AML-193 (cell line): ENCODE data around the gene HACL1.

Source experiments
- DNase-seq, 2 experiments: peaks; one replicate each; lab custom pipeline; 2025; lab: John Stamatoyannopoulos, UW

The HACL1 gene

DNA sequence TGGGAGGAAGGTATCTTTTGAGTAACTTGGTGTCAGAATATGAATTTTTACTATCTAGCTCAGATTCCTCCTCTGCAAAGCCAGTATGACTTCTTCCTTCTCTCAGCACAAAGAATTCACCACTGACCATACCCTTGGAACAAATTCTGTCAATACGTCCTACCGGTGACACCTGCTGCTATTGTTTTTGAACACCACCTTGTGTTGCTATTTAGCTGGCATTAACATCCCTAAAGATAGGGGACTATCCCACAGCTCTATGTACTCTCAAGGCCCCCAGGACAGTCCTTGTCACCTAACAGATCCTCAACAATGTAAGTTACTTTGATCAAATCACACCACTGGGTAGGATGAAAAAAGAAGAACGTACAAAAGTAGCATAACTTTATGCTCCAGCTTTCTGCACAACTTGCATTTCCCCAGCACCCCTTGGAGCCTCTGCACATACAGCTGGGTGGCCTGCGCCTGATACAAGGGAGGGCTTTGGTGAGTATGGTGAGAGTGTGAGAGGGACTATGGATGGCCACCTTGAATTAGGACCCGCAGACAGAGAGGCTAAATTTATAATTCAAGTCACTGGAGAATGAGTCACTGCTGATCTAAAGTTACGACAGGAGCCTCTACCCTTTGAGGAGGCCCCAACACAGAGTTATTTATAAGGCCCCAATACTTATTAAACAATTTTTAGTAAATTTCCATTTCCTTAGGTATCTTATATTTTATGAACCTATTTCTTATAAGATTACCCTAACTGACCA, 77.5 kb downstream of the HACL1 start:
- DNase-seq: no peak

DNA sequence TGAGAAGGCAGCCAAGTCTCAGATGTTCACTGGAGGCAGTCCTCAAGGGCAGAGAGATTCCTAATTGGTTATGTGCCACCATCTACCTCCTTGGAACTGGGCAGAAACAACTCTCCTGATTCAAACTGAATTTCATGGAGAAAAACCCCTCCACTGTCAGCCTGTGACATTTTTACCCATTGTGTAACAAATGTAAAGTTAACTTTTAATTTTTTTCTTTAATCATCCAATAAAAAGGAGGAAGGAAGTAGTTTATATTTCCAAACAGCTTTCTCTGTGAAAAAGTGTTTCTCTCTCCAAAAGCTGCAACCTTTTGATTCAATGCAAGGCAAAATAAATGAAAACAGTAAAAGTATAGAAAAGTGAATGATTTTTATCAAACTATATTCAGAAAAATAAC, 79.4 kb downstream of the HACL1 start:
- DNase-seq: no peak

DNA sequence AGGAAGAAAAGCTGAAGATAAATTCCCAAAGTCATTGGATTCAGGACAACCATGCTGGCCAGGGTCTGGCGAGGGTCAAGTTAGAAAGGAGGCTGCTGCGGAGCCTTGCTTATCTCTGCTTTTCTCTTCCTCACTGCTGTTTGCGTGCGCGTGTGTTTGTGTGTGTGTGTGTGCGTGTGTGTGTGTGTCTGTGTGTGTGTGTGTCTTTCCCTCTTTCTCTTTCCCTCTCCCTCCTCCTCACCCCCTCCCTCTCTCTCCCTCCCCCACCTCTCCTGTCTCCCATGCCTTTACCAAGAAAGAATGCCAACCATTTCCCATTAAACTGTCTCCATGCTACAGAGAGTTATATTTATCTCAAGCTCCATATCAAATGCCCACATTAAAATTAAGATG, 79.8 kb downstream of the HACL1 start, which contains the start of gene COLQ:
Gene COLQ (minus strand): TSS at position 134 of the 393 bp plus-strand sequence. CDS start 81 bp downstream, at position 53.
- DNase-seq: no peak

DNA sequence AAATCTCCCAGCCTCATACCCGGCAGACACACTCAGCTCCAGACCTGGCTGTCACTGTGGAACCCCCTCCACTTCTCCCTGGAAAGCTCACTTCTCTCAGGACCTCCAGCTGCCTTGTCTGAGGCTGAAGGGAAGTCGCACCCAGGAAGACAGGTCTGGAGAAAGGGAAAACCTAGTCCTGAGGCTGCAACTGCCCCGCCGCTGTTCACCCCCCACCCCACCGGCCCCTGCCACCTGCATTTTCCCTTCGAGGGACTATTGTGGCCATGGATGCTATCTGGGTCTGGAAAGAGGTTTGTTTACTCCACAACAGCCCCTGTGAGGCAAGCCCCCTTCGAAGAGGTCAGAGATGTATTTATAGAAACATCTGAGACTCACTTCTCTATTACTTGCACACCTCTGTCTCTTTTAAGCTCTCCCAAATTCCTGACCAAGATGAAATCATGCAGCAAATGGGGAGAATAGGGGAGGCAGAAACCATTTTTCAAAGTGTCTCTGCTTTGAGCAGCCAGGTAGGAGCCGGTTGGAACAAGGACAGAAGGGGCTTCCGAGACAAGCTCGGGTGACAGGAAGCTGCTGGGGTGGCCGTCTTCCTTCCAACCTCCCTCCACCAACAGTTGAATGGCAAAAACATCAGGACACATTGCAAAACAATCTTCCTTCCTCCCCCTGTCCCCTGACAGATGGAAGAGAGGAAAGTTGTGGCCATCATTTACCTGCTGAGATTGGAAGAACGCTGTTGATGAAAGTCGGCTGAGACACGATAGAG, 80.4 kb downstream of the HACL1 start:
- DNase-seq: no peak

DNA sequence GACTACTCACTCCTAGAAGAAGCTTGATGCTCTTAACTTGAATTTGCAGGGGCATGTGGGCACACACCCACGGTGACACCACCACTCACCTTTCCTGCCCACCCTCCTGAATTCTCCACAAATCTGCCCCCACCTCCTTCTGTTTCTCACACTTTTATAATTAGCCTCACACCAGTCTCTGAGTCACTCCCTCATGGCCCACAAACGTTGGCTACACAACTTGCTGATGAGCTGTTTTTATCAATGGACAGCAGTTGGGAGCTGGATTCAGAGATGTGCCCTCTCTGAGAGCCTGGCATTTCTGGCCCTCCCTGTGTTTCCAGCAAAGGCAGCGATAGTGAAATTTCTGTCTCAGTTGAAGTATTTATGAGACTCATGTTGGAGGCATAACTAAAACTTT, 81.2 kb downstream of the HACL1 start:
- DNase-seq: no peak

DNA sequence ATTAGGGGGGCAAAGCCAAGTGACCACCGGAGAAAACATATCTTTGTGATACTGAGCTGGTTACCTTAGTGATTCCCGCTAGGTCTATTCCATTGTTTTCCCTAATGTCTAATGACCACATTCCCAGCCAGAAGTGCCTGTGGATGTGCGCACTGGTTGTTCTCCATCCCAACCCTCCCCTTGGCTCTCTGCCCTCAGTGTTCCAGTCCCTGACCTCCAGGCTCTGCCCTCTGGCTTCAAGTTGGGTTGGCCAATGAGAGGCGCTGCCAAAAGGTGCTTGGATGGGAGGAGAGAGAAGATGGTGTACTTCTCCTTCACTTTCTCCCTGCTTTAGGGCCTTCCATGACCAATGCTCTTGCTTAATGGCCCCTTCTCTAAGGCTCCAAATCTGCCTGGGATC, 82.3 kb downstream of the HACL1 start:
- no peak for DNase-seq

DNA sequence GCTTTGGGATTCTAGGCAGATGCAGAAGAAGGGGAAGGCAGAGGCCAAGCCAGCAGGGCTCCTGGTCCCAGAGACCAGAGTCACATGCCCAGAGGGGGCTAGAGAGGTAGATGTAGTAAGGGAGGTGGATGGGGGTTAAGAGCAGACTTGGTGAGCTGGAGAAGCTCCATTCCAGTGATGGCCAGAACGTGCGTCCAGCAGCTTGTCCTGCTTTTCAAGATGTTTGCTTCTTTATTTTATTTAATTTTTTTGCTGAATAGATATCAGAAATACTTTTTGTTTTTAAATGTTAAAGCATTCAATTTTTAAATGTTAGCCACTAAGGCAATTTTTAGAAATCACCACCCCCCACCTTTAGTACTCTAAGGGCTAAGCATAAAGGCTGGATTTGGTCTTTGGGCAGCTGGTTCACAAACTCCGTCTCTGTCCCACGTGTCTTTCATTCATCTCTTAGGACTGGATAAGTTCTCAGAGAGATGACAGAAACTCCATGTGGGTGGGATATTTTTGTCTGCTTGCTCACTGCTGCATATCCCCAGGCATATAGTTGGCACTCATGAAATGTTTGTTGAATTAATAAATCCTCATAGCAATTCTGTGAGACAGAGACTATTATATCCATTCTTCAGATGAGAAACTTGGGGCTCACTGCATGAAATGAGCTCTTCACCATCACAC, 86.6 kb downstream of the HACL1 start:
- DNase-seq: no peak

DNA sequence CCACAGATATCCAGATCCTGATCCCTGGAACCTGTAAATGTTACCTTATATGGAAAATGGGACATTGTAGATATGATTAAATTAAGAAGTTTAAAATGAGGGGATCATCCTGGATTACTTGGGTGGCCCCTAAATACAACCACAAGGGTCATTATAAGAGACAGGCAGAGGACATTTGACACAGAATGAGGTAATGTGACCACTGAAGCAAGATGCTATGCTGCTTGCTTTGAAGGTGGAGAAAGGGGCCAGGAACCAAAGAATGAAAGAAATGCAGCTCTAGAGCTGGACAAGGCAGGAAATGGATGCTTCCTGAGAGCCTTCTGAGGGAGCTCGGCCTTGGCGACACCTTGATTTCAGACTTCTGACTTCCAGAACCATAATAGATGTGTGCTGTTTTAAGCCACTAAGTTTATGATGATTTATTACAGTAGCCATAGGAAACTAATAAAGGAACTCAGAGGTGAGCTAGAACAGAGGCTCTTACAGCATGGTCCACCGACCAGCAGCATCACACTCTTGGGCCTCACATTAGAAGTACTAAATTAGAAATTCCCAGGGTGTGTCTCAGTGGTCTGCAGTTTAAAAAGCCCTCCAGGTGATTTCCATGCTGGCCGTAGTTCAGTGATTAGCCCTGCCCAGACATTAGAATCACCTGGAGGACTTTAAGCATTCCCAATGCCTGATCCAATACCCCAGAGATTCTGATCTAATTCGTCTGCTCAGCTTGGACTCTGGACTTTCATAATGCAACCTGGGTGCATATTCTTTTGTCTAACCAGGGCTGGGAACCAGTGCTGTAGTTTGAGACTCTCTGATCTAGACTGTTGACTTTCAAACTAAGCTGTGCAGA, 87.3 kb downstream of the HACL1 start:
- DNase-seq: no peak

DNA sequence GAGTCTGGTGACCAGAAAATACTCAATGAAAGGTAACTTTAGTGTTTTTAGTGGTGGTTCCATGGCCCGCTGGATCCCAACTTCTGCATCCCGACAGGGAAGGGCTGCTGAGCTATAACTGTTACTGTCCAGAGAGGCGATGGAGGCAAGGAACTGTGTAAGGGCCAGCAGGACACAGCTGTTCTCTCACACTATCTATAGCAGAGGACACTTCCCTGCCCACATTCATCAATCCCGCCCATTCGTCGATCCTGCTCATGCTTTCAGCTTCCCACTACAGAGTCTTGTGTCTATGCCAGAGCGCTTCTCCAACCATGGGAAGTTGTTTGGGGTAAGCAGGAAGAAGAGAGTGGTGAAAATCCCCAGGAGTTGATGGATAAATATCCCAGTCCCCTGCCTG, 88.3 kb downstream of the HACL1 start:
- DNase-seq: no peak

DNA sequence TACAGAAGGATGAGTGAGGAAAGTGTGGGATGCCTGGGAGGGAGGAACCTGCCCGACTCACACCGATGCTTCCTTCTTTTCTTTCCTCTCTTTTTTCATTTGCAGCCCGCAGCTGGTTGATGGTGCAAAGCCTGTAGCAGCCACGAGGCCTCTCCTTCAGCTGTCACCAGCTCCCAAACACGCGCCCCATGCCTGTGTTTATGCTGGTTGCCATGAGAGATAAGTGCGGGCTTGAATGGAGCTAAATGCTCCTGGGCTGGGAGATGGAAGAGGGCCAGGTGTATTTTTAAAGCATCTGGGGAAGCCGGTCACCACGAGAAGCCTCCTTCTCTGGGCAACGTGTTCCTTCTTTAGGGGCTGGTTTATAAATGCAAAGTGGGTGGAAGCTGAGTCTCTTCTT, 89.2 kb downstream of the HACL1 start:
- no peak for DNase-seq

DNA sequence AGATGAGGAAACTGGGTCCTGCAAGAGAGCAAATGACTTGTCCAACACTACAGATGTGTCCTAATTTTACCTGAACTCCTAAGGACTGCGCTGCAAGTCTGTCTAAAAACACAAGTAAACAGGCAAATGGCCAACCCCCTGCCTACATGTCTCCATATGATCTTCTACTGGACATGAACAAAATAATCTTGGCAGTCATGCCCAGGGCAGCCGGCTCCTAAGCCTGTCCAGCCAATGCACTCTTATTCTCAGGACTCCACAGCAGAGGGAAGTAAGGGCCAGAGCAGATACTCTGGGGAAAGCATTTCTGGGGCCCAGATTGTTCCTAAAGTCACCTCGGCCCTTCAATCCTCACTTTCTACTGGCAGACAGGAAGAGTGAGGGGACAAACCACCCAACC, 90.2 kb downstream of the HACL1 start:
- no peak for DNase-seq
